Suprapubic skin (tissue), 4 donors: ENCODE data around the gene WDR86. TPM values are rescaled to one million over a fixed set of nuclear protein-coding genes. Genes with fewer than 3 reads are reported as not detected.

Experiments
- DNase-seq, 2 donors: peaks; one replicate each; pipeline ENCODE4 v3.0.0-alpha.2; 2019; ENCODE audit warnings: low spot score in 2 of 2
- H3K27ac ChIP-seq: fragments of 200-600 bp; sonication (generic); one replicate; pipeline ENCODE4 v1.5.1; 2019
- H3K27me3 ChIP-seq: fragments of 200-600 bp; sonication (generic); one replicate; pipeline ENCODE4 v1.5.1; 2019
- H3K36me3 ChIP-seq: fragments of 200-600 bp; sonication (generic); one replicate; pipeline ENCODE4 v1.5.1; 2019
- H3K4me1 ChIP-seq: fragments of 200-600 bp; sonication (generic); one replicate; pipeline ENCODE4 v1.5.1; 2019
- H3K4me3 ChIP-seq: fragments of 200-600 bp; sonication (generic); one replicate; pipeline ENCODE4 v1.5.1; 2019; ENCODE audit warnings: mild to moderate bottlenecking
- H3K9me3 ChIP-seq: fragments of 200-600 bp; sonication (generic); one replicate; pipeline ENCODE4 v1.5.1; 2019
- EP300 ChIP-seq: sonication (generic); formaldehyde crosslinking; IDR thresholded peaks from one replicate; pipeline ENCODE4 v1.6.1; 2017; ENCODE audit warnings: antibody characterized with exemption
- POLR2A ChIP-seq, 2 donors: fragments of 450-650 bp; IDR thresholded peaks; one replicate each; pipeline ENCODE4 v1.6.1; 2017; ENCODE audit warnings: antibody characterized with exemption in 2 of 2, mild to moderate bottlenecking in 2 of 2, moderate library complexity in 2 of 2
- POLR2AphosphoS5 ChIP-seq, 3 donors: sonication (generic); formaldehyde crosslinking; IDR thresholded peaks; one replicate each; pipeline ENCODE4 v1.6.1; 2017; ENCODE audit warnings: antibody characterized with exemption in 3 of 3
- WGBS: methylation state at CpG from one replicate; pipeline ENCODE4 v1.1.5; 2018; 5-methylcytosine and 5-hydroxymethylcytosine counted together
- total RNA-seq, 4 donors: library from RNA; depleted of rRNA; stranded (reverse); fragments of >200 nt; gene quantifications; one replicate each; pipeline ENCODE4 v1.1.0, GENCODE V29; 2016
- TF ChIP-seq, protein P1 (sequence below), 2 donors: fragments of 200-600 bp in 1 of 2; fragments of 450-650 bp in 1 of 2; sonication (generic) in 1 of 2; IDR thresholded peaks; one replicate each; pipeline ENCODE4 v1.5.1; 2016 to 2019; ENCODE audit warnings: antibody characterized with exemption in 2 of 2, mild to moderate bottlenecking in 1 of 2, moderate library complexity in 1 of 2

WDR86 gene
- total RNA-seq, 4 donors from 2014 or later = 0.81 to 2.8 (median 1.4) TPM; not detected in 1

DNA sequence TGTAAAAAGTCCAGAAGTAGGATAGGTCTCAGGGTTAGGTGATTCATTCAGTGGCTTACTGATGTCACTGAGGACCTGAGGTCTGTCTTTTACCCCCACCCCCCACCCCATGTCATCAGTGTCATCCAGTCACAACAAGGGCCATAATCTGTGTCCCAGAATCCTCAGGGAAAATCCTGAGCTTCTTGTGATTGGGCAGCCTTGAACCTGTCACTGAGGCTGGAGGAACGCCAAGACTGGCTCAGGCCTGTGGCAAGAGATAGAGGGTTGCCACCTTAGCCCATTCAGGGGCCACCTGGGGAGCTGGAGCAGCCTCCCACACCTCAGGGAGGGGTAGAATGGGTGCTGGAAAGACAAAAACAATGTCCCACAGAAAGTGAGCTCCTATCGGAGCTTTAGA, 38.6 kb downstream of the WDR86 start:
- peaks cover 65% of the 10 kb centered on the region for H3K36me3 ChIP-seq
- H3K27ac ChIP-seq = no peak overlapping the region
- DNase-seq = peak; percentile 49 to 56
- no peaks in the 10 kb centered on the region for H3K27me3 ChIP-seq
- H3K4me3 ChIP-seq = no peak overlapping the region
- H3K4me1 ChIP-seq = peaks cover 5% of the 10 kb centered on the region
- H3K9me3 ChIP-seq = no peaks in the 10 kb centered on the region
- 95% methylated on average over 2 of the region's 2 CpGs for WGBS
- TF ChIP-seq POLR2AphosphoS5 (IDR thresholded peaks at IDR 0.05) (no peak), POLR2A (IDR thresholded peaks at IDR 0.05) (no peak), EP300 (no peak)
- TF ChIP-seq, protein P1, sequence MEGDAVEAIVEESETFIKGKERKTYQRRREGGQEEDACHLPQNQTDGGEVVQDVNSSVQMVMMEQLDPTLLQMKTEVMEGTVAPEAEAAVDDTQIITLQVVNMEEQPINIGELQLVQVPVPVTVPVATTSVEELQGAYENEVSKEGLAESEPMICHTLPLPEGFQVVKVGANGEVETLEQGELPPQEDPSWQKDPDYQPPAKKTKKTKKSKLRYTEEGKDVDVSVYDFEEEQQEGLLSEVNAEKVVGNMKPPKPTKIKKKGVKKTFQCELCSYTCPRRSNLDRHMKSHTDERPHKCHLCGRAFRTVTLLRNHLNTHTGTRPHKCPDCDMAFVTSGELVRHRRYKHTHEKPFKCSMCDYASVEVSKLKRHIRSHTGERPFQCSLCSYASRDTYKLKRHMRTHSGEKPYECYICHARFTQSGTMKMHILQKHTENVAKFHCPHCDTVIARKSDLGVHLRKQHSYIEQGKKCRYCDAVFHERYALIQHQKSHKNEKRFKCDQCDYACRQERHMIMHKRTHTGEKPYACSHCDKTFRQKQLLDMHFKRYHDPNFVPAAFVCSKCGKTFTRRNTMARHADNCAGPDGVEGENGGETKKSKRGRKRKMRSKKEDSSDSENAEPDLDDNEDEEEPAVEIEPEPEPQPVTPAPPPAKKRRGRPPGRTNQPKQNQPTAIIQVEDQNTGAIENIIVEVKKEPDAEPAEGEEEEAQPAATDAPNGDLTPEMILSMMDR (IDR thresholded peaks at IDR 0.05) = no peak

DNA sequence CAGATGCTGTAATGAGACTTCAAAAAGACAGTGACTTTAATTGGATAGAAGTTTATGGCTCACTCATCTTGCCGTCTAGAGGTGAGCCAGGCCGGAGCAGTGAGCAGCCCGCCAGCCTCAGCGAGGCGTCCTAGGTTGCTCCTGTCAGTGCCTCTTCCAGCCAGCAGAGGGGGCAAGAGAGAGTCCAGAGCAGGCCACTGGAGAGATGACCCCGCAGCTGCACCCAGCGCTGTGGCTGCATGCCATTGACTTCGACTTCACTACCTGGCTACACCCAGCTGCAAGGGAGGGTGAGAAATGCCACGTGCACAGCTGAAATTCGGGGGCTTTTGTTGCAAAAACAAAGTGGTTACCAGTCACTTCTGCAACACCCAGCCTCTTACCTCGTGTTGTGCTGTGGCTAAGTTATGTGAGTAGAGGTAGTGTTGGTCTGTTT, 41.7 kb downstream of the WDR86 start:
- Histone ChIP-seq H3K4me3 (no peak overlapping the region), H3K36me3 (peaks cover 39% of the 10 kb centered on the region), H3K9me3 (no peaks in the 10 kb centered on the region), H3K27me3 (no peaks in the 10 kb centered on the region), H3K4me1 (peaks cover 5% of the 10 kb centered on the region), H3K27ac (no peak overlapping the region)
- WGBS = 14% methylated on average over 11 of the region's 11 CpGs
- TF ChIP-seq, protein P1 (IDR thresholded peaks at IDR 0.05) = peak; percentile 94 to 95
- TF ChIP-seq EP300 (no peak), POLR2AphosphoS5 (IDR thresholded peaks at IDR 0.05) (no peak)
- DNase-seq = peak in 1 of 2 donors; percentile 87

DNA sequence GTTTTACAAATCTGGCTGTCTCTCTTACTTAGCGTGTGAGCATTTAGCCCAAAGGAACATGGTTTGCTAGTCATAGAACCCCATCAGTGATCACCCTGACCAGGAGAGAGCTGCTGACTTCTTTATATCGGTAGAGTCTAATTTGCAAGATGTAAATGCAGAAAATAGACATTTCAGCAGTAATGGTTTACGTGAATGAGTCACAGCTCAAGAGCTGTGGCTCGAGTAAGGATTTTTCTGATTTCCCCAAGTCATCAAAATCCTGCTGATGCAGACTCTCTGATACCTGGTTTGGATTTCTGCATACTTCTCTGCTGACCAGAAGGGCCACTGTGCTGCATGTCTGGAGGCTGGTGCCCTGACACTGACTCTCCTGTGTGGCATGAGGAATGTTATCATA, 42.6 kb downstream of the WDR86 start:
- Histone ChIP-seq H3K36me3 (peaks cover 40% of the 10 kb centered on the region), H3K4me1 (peaks cover 5% of the 10 kb centered on the region), H3K9me3 (no peaks in the 10 kb centered on the region), H3K4me3 (no peak overlapping the region), H3K27me3 (no peaks in the 10 kb centered on the region), H3K27ac (no peak overlapping the region)
- no peak for DNase-seq
- TF ChIP-seq, protein P1 (IDR thresholded peaks at IDR 0.05) = no peak
- no peak for TF ChIP-seq POLR2A (IDR thresholded peaks at IDR 0.05)
- TF ChIP-seq EP300 = no peak
- TF ChIP-seq POLR2AphosphoS5 (IDR thresholded peaks at IDR 0.05) = no peak
- 82% methylated on average over 4 of the region's 4 CpGs for WGBS

DNA sequence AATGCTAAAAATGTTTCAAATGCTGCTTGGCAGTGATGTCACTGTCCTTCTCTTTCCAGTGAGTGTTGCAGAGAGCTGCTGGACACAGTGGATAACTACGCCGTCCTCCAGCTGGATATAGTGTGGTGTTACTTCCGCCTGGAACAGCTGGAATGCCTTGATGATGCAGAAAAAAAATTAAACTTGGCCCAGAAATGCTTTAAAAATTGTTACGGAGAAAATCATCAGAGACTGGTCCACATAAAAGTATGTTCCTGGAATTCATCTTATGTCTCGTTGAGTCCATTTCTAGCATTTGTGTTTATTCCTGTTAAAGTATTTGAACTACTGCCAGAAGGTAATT, 43.0 kb downstream of the WDR86 start:
- Histone ChIP-seq H3K9me3 (no peaks in the 10 kb centered on the region), H3K36me3 (peaks cover 42% of the 10 kb centered on the region)
- WGBS = 55% methylated on average over 5 of the region's 5 CpGs

DNA sequence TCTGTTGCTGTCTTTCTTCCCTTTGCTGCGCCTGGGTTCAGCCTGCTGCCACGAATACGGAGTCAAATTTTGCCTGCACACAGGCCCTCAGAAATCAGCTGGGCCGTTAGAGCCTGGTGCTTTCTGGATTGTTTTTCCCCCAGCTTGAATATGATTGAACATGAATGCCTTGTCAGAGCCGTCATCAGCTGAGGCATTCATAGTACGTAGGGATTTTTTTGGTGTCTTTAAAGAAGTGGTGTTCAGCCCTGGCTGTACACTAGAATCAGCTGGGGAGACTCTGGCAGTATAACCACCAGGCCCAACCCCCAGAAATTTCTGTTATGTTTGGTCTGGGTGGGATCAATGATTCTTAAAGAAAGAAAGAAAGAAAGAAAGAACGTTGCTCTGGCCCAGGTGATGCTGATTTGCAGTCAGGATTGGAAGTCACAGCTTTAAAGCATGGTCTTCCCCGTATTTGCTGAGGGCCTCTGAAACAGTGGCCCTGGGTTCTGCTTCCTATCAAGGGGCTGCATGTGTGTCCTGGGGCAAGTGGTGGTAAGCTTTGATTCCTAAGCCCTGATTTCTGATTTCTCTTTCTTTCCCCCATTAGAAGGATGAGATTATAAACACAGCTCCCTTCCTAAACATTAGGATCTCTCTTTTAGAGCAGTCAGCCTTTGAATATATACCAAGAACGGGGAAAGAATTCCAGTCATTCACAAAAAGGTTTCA, 43.5 kb downstream of the WDR86 start:
- H3K4me3 ChIP-seq = no peak overlapping the region
- TF ChIP-seq EP300 (no peak), POLR2A (IDR thresholded peaks at IDR 0.05) (no peak), POLR2AphosphoS5 (IDR thresholded peaks at IDR 0.05) (no peak)
- TF ChIP-seq, protein P1 (IDR thresholded peaks at IDR 0.05) = no peak
- no peaks in the 10 kb centered on the region for H3K9me3 ChIP-seq
- DNase-seq = no peak
- H3K27me3 ChIP-seq = no peaks in the 10 kb centered on the region
- peaks cover 42% of the 10 kb centered on the region for H3K36me3 ChIP-seq
- WGBS = 81% methylated on average over 9 of the region's 9 CpGs
- peaks cover 5% of the 10 kb centered on the region for H3K4me1 ChIP-seq
- no peak overlapping the region for H3K27ac ChIP-seq

More for the DNA sequence above, 43.0 kb downstream of the WDR86 start:
- no peak for DNase-seq
- Histone ChIP-seq H3K27me3 (no peaks in the 10 kb centered on the region), H3K4me1 (peaks cover 5% of the 10 kb centered on the region), H3K4me3 (no peak overlapping the region), H3K27ac (no peak overlapping the region)
- no peak for TF ChIP-seq POLR2A (IDR thresholded peaks at IDR 0.05)
- peak; percentile 70 for TF ChIP-seq EP300
- TF ChIP-seq, protein P1 (IDR thresholded peaks at IDR 0.05) = no peak
